ENCODE measurements around the gene E2F4. TPM values are rescaled to one million over a fixed set of nuclear protein-coding genes. Genes with fewer than 3 reads are reported as not detected.

Gene E2F4
- total and polyA plus RNA-seq, 2 of the 13 experiments (the other 11 are each of a cell fraction or from before 2014, with no cell fraction given): 84.8 to 91.2 TPM

- no peak for DNase-seq (ENCODE audit: low spot score)
- Histone ChIP-seq H3K27ac (ENCODE audit: extremely low read length, insufficient read depth, low read length) (no peak overlapping the region), H3K9me3 (ENCODE audit: low read length) (no peaks in the 10 kb centered on the region), H3K27me3 (ENCODE audit: control insufficient read depth in 1 of 2, insufficient read depth in 2 of 2, low read length in 2 of 2) (peaks cover 4% of the 10 kb centered on the region in 2 experiments; a peak in 2 of 5 replicates), H3K36me3 (replicated peaks in 1 of 2; ENCODE audit: control insufficient read depth in 1 of 2, insufficient read depth in 2 of 2, low read length in 2 of 2) (no peaks in the 10 kb centered on the region), H3K79me2 (ENCODE audit: insufficient read depth, low read length) (no peaks in the 10 kb centered on the region), H3K9ac (ENCODE audit: insufficient read depth, low read depth, low read length) (no peak overlapping the region), H2AFZ (ENCODE audit: low read length) (no peak overlapping the region), H3K4me1 (ENCODE audit: insufficient read depth, low read length) (peaks cover 45% of the 10 kb centered on the region), H3K4me2 (ENCODE audit: low read depth, low read length) (peak overlapping the region; percentile 26; the same call in 1 of the 2 replicates), H3K4me3 (replicated peaks in 1 of 3; ENCODE audit: insufficient read depth in 1 of 3, low read depth in 2 of 3, low read length in 3 of 3) (no peak overlapping the region), H4K20me1 (ENCODE audit: insufficient read depth, low read length) (no peaks in the 10 kb centered on the region)
- POLR2A ChIA-PET: interaction anchor here (1.0 to 5.7 kb wide), 5 partner anchors 12 to 140 kb away, joined by 3 to 54 read pairs (median 3); partner anchors contain the start of genes NOL3 and PHAF1
- WGBS (ENCODE audit: low lambda C conversion rate): 50% methylated on average over 7 of the region's 7 CpGs
- ATAC-seq: no peak
- intact Hi-C loops (cut with micrococcal nuclease; ENCODE audit: unreplicated experiment): loop anchor here (5.0 to 10.0 kb wide), 2 partner anchors 201 to 263 kb away; no protein-coding TSS in a partner anchor
- TF ChIP-seq ZNF605 (CRISPR knock-in tag; IDR thresholded peaks at IDR 0.05): no peak
- TF ChIP-seq MYC (CRISPR knock-in tag; IDR thresholded peaks at IDR 0.05; ENCODE audit: borderline replicate concordance): 0 out of 2 replicates have a peak, but pooled peaks have one; percentile 15
- TF ChIP-seq SALL1 (CRISPR knock-in tag; IDR thresholded peaks at IDR 0.05): peak; percentile 26; the same call in 1 of the 2 replicates
- peak; percentile 47 for TF ChIP-seq HNRNPK (IDR thresholded peaks at IDR 0.05; ENCODE audit: low read depth, low read length, poor library complexity, severe bottlenecking)
- peak; percentile 75 for TF ChIP-seq ZNF770 (CRISPR knock-in tag; IDR thresholded peaks at IDR 0.05)
- TF ChIP-seq ZNF777 (CRISPR knock-in tag; IDR thresholded peaks at IDR 0.05): no peak
- TF ChIP-seq THAP9 (CRISPR knock-in tag; IDR thresholded peaks at IDR 0.05; ENCODE audit: borderline replicate concordance): 0 out of 2 replicates have a peak, but pooled peaks have one; percentile 22
- no peak for FAIRE-seq
- no TSS peak for BruUV-seq (replicated peaks)
- CTCF ChIA-PET (ENCODE audit: low intra/inter-chr PET ratio, low total read pairs): interaction anchor here (1.1 kb wide), 1 partner anchor 27 kb away, joined by 3 read pairs; no protein-coding TSS in a partner anchor
- in situ Hi-C loops (cut with HindIII; ENCODE audit: extremely low pct_ligation_motif_present, low pct_unique_long_range_greater_than_20kb): loop anchor here (5.0 kb wide), 2 partner anchors 141 to 181 kb away; no protein-coding TSS in a partner anchor
These were observed 33.9 kb upstream of the E2F4 start for GRCh38 chr16:67157892-67158635.
